Upper lobe of right lung (tissue), 1 donor: Measurements from ENCODE around the gene EPN2. TPM values are rescaled to one million over a fixed set of nuclear protein-coding genes. Genes with fewer than 3 reads are reported as not detected.

Experiments
- ATAC-seq: fragments of 200-7000 bp; cut with Tn5 transposase; one replicate; pipeline ENCODE4 v1.9.1; 2020; ENCODE audit warnings: mild to moderate bottlenecking, moderate library complexity
- DNase-seq: peaks from one replicate; pipeline ENCODE4 v3.0.0-alpha.2; 2020
- H3K27ac ChIP-seq: fragments of 200-600 bp; one replicate; pipeline ENCODE4 v1.8.0; 2022
- H3K27me3 ChIP-seq: fragments of 200-600 bp; one replicate; pipeline ENCODE4 v1.8.0; 2022; ENCODE audit warnings: mild to moderate bottlenecking
- H3K36me3 ChIP-seq: fragments of 200-600 bp; one replicate; pipeline ENCODE4 v1.8.0; 2022
- H3K4me1 ChIP-seq: fragments of 200-600 bp; one replicate; pipeline ENCODE4 v1.8.0; 2022
- H3K4me3 ChIP-seq: fragments of 200-600 bp; one replicate; pipeline ENCODE4 v1.8.0; 2022; ENCODE audit warnings: mild to moderate bottlenecking
- H3K9me3 ChIP-seq: fragments of 200-600 bp; one replicate; pipeline ENCODE4 v1.8.0; 2022
- intact Hi-C: fragments of 100-400 bp; cut with DNase I; formaldehyde crosslinking; loops from one replicate; pipeline ENCODE4 v1.11.0; 2022
- total RNA-seq: library from RNA; stranded (reverse); fragmentation: NEBNext Ultra II Directional; extraction: Animal tissue kit (Norgen Biotek cat#: 25700); gene quantifications from one replicate; pipeline ENCODE4 v1.2.1, GENCODE V29; 2021
- TF ChIP-seq, protein P1 (sequence below): fragments of 200-600 bp; IDR thresholded peaks from one replicate; pipeline ENCODE4 v1.8.0; 2022; ENCODE audit warnings: antibody characterized with exemption
- donor health status: DM: no; HTN: yes; CAD: no; lungs with severe emphysema.

The EPN2 gene
- total RNA-seq, 1 donor from 2014 or later = 54.5 TPM

DNA sequence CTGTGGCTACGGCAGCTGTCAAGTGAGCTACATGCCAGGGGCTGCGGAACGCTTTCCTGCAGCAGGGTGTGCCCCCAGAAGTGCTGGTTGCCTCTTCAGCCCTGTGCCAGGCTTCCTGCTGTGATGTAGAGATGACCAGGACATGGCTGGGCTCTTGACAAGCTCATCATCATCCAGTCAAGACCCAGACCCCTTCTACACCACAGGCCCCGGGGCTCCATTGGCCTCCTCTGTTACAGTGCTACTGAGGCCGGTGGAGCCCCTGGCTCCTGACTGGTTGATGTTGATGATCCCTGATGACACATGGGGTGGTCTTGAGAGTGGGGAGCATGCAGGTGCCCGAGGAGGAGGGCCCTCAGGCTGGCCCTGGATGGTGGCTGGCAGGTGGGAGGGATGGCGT lies 75.2 kb downstream of the EPN2 start:
- TF ChIP-seq, protein P1, sequence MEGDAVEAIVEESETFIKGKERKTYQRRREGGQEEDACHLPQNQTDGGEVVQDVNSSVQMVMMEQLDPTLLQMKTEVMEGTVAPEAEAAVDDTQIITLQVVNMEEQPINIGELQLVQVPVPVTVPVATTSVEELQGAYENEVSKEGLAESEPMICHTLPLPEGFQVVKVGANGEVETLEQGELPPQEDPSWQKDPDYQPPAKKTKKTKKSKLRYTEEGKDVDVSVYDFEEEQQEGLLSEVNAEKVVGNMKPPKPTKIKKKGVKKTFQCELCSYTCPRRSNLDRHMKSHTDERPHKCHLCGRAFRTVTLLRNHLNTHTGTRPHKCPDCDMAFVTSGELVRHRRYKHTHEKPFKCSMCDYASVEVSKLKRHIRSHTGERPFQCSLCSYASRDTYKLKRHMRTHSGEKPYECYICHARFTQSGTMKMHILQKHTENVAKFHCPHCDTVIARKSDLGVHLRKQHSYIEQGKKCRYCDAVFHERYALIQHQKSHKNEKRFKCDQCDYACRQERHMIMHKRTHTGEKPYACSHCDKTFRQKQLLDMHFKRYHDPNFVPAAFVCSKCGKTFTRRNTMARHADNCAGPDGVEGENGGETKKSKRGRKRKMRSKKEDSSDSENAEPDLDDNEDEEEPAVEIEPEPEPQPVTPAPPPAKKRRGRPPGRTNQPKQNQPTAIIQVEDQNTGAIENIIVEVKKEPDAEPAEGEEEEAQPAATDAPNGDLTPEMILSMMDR = no peak
- H3K27me3 ChIP-seq = no peaks in the 10 kb centered on the region
- intact Hi-C loops = no loop called here
- peaks cover 9% of the 10 kb centered on the region for H3K4me1 ChIP-seq
- H3K27ac ChIP-seq = peak overlapping the region; percentile 42
- H3K4me3 ChIP-seq = no peak overlapping the region
- ATAC-seq (no peak), DNase-seq (no peak)
- no peaks in the 10 kb centered on the region for H3K9me3 ChIP-seq
- peaks cover 35% of the 10 kb centered on the region for H3K36me3 ChIP-seq

DNA sequence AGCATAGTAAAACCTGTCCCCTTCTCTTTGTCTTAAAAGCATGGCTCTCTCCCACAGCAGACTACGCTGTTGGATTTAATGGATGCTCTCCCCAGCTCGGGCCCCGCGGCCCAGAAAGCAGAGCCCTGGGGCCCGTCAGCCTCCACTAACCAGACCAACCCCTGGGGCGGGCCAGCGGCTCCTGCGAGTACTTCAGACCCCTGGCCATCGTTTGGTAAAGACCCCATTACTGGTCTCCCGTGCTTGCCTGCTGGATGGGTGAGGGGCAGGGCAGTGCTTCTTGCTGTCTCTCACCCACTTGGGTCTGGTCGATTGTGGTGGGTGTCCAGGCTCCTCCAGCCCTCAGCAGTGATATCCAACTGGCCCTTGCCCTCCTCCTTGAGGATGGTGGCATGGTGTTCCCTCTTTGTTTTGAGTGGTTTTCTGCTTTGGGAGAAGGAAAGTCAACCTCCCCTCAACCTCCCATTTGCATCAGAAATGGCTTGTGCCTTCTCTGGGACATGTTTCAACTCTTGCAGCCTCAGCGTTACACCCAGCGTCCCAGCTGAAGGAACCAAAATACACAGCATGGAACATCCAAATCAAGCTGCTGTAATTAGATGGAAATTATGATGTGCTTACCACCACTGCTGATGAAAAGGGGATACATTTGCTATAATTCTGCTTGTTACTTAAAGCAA lies 76.0 kb downstream of the EPN2 start:
- no peak for ATAC-seq
- peak overlapping the region; percentile 42 for H3K27ac ChIP-seq
- H3K36me3 ChIP-seq = peaks cover 35% of the 10 kb centered on the region
- no peak for DNase-seq
- TF ChIP-seq, protein P1 = no peak
- intact Hi-C loops = no loop called here
- H3K4me1 ChIP-seq = peaks cover 11% of the 10 kb centered on the region
- H3K27me3 ChIP-seq = no peaks in the 10 kb centered on the region
- H3K4me3 ChIP-seq = no peak overlapping the region
- no peaks in the 10 kb centered on the region for H3K9me3 ChIP-seq

DNA sequence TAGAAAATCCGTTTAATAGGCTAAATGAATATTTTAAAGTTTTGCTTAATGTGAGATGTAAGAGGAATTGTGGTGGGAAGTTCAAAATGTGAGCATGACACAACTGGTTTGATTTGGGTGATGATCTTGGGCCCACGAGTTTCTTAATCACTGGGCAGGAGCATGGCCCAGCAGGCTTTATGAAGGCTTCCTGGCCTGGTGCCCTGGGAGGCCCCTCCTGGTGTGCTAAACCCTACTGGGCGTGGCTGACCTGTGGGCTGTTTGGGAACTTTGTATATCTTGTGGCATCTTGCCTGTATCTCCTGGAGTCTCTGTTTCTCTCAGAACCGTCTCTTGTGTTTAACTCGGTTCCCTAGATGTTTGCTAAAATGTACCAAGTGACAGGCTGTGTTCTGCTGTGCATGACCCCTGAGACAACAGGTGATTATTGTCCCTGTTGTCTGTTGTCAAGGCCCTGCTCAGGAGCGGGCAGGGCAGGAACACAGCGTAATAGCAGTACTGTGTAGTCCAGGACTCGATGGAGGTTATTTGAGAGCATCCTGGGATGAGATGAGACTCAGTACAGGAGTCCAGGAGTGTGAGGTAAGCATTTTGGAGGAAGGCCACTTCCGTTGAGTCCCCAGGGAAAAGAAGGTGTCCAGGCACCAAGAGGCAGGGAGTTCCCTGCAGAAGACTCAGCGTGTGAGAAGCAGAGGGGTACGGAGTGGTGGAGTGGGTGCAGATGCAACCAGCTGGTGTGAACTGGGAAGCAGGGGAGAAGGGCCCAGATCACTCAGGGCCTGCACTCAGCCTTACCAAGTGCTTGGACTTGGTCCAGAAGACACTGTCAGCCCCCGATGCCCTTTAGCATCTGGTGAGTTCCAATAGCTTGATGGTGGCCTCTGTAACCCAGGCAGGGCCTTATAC lies 76.8 kb downstream of the EPN2 start:
- no peaks in the 10 kb centered on the region for H3K9me3 ChIP-seq
- intact Hi-C loops = no loop called here
- H3K27me3 ChIP-seq = no peaks in the 10 kb centered on the region
- peaks cover 35% of the 10 kb centered on the region for H3K36me3 ChIP-seq
- DNase-seq (no peak), ATAC-seq (no peak)
- TF ChIP-seq, protein P1 = no peak
- H3K4me1 ChIP-seq = peaks cover 11% of the 10 kb centered on the region
- H3K4me3 ChIP-seq = no peak overlapping the region
- no peak overlapping the region for H3K27ac ChIP-seq

DNA sequence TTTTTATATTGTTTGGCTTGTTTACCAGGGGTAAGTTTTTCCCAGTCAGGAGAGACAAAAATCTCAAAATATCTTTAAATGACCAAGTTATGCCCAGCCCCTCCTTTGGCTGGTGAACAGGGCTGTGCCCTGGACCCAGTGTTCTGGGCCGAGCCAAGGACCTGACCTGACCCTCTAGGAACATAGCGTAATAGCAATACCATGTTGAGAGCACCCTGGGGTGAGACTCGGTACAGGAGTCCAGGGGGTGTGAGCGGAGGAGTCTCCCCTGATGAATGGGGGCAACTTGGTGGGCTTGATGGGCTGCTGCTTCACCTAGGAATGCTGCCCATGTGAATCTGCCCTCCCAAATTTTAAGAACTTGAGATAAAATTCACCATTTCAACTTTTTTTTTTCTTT lies 77.9 kb downstream of the EPN2 start:
- TF ChIP-seq, protein P1 = no peak
- Histone ChIP-seq H3K27ac (no peak overlapping the region), H3K27me3 (no peaks in the 10 kb centered on the region), H3K9me3 (no peaks in the 10 kb centered on the region), H3K4me3 (no peak overlapping the region), H3K36me3 (peaks cover 35% of the 10 kb centered on the region), H3K4me1 (peaks cover 11% of the 10 kb centered on the region)
- intact Hi-C loops = no loop called here
- ATAC-seq (no peak), DNase-seq (peak; percentile 10)

DNA sequence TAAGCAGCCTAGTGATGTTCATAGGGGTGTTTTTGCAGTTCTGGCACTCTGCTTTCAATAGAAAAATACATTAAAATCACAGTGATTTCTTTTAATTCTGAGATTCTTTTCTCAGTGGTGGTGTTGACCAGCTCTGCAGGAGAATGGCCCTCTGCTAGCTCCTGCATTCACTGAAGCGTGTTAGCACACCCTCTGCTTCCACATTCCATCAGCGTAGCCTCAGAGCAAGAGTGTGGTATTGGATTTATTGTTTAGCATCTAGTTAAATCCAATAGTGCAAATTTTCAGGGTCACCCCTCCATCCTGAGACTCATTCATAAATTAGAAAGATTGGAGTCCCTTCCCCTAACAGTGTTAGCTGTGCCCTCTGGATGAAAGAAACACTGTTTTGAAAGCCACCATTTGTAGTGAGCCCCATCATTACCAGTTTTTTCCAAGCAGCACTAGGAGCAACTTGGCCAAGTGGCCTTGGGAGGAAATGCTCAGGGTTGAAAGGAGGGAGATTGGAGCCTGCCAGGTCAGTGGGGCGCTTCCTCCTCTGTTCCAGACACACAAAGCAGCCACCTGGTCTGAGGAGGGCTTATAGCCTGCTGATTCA lies 79.7 kb downstream of the EPN2 start:
- ATAC-seq (no peak), DNase-seq (no peak)
- peaks cover 11% of the 10 kb centered on the region for H3K4me1 ChIP-seq
- TF ChIP-seq, protein P1 = no peak
- peaks cover 33% of the 10 kb centered on the region for H3K36me3 ChIP-seq
- H3K9me3 ChIP-seq = no peaks in the 10 kb centered on the region
- intact Hi-C loops = no loop called here
- H3K27ac ChIP-seq = peak overlapping the region; percentile 17
- H3K4me3 ChIP-seq = no peak overlapping the region
- no peaks in the 10 kb centered on the region for H3K27me3 ChIP-seq
